ENCODE measurements around the gene RRP36.

RRP36 gene

GRCh38 chr6:43074847-43075669 lies 53.6 kb downstream of the RRP36 start:
- no peak for FAIRE-seq

DNA sequence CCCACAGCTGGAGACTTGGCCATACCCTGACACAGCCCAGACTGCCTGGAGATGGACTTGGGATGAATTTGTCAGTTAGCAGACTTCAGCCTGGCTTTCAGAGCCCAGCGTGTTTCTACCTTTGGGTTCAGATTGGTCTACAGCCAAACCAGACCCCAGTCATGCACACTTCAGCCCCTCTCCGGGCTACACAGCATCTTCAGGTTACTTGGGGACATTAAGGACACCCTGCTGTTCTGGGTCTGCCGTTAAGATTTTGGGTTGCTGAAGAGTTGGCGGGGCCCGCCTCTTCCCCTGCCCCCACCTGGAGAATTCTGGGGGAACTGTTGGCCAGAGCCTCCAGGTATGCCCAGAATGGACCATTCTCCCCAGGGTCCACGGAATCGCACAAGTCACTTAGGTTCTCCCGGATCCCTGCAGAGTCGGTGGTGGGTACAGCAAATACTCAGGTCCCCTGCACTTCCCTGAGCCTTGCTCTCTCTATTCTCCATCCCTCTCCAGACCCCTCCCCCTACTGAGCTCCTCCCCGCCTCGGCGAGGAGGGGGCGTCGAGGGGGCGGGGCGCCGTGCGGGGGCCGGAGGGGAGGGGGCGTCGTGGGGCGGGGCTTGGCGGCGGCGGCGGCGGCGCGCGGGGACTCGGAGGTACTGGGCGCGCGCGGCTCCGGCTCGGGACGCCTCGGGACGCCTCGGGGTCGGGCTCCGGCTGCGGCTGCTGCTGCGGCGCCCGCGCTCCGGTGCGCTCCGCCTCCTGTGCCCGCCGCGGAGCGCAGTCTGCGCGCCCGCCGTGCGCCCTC lies 54.4 kb downstream of the RRP36 start, which contains the start of gene PTK7:
PTK7 (plus strand) TSS at position 645 of the 794 bp plus-strand sequence. CDS start 175 bp downstream, outside the sequence.
- no peak for FAIRE-seq

DNA sequence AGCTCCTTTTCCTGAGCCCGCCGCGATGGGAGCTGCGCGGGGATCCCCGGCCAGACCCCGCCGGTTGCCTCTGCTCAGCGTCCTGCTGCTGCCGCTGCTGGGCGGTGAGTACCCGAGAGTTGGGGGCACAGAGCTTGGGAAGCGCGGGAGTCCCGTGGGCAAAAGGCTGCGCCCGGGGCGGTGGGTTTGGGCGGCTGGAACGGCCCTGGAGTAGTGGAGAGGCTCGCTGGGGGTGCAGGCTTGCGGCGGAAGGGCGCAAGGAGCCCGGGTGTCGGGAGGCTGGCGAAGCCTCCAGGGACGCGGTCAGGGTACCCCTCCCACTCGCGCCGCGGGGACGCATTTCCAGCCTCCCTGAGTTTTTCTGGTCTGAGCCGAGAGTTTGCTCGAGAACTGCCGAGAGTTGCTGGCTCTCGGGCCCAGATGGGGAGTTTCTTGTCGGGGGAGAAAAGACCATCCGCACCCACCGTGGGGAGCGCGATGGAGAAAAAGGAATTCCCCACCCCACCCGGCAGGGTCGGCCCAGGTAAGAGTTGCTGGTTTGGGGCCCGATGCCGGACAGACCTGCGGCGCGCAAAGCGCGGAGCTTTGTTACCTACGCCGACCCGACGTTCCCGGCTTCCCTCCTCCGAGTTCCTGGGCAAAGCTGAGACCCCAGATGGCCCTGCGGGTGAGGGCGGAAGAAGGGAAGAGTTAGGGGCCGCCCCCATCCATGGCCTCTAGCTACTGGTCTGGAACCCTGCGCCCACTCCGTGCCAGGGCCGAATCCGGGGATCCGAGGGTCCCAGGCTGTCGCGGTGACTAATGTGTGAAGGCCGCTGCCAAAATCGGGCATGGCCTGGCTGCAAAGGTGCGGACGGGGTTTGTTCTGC lies 55.3 kb downstream of the RRP36 start:
- no peak for FAIRE-seq

DNA sequence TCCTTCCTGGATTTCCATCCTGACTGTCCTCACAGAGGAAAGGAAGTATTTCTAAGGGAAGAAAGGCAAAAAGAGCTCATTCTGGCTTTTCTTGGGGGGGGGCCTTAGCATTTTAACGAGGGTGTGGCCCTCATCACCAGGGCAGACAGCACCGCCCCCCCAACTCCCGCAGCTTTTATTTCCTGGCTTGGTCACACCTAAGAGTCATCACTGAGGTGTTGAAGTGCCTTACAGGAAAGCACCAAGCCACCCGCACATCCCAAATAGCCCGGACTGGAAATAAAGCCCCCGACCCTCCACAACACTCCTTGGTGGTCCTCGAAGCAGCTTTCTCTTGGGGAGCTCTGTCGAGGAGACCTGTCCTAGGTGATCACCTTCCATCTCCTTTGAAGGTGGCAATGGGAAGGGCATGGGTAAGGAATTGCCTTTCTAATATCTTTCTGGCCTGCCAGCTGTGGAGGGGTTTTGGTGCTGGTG lies 55.9 kb downstream of the RRP36 start:
- FAIRE-seq, result no peak

DNA sequence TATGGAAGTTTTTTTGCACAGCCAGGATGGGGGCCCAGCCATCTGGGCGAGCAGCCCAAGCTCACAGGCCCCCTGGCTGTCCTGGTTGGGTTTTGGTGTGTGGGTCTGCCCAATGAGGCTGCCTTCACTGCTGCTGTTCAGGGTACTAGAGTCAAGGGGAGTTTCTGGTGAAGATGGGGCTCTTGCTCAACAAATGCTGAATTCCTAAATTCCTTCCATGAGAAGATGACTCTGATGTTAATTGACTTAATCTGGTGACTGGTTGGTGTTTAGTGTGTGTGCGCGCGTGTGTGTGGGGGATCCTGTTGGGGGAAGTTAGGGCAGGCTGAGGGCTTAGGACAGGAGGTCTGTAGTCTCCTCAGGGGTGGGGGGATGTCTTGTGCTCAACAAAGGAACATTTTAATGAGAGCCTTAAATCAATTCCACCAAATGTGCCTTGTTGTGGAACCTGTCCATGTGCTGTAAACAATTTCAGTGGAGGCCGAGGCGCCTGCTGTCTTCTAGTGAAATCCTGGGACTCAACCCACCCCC lies 56.6 kb downstream of the RRP36 start:
- FAIRE-seq, result no peak

- no peak for FAIRE-seq
Measured at GRCh38 chr6:43078691-43079090, 57.3 kb downstream of the RRP36 start.
